Measurements from ENCODE around the gene CLEC11A. TPM values are rescaled to one million over a fixed set of nuclear protein-coding genes. Genes with fewer than 3 reads are reported as not detected.

Gene CLEC11A
- total and polyA plus RNA-seq, 9 of the 15 experiments (the other 6 are each of a cell fraction or from before 2014, with no cell fraction given): 0.39 to 43.9 (median 3.4) TPM

DNA sequence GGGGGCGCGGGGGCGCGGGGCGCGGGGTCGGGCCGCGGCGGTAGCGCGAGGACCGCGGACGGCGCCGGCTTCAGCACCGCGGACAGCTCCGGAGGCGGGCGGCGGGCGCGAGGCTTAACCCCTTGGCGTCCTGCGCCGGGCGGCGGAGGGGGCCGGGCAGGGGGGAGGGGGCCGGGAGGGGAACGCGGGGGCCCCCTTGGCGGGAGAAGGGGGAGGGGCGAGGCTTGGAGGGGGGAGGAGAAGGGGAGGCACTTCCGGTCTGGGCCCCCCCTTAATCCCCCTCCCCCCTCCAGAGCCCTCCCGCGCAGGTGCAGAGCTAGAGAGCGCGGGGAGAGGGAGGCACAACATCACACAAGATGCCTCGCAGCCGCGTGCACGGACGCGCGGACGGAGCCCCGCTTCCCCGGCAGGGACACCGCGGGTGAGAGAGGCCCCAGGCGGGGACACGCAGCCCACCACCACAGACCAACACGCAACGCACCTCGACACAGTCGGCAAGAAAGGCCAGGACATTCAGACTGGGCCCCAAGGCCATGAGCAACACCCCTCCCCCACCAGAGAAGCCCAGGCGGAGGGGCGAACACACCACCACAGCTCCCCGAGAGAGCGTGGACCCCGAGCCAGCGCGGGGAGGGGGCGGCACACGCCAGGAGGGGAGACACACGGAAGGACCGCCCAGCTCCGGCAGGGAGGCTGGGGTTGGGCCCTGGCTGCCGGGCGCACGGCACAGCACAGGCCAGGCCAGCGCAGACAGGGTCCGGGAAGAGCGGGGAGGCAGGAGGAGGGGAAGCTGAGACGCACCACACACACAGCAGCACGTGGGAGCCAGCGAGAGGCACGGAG is 27.7 kb upstream of the CLEC11A start (continued):
- peak in 1 of 2 experiments; percentile 59; a peak in 1 of 4 replicates for TF ChIP-seq SIN3A (IDR thresholded peaks at IDR 0.05; ENCODE audit: borderline replicate concordance in 2 of 2, control insufficient read depth in 1 of 2, low read depth in 2 of 2, low read length in 2 of 2)
- TF ChIP-seq, protein P1, sequence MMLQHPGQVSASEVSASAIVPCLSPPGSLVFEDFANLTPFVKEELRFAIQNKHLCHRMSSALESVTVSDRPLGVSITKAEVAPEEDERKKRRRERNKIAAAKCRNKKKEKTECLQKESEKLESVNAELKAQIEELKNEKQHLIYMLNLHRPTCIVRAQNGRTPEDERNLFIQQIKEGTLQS (IDR thresholded peaks at IDR 0.05): no peak
- TF ChIP-seq, protein P1 (CRISPR knock-in tag; conservative IDR thresholded peaks at IDR 0.05): no peak

DNA sequence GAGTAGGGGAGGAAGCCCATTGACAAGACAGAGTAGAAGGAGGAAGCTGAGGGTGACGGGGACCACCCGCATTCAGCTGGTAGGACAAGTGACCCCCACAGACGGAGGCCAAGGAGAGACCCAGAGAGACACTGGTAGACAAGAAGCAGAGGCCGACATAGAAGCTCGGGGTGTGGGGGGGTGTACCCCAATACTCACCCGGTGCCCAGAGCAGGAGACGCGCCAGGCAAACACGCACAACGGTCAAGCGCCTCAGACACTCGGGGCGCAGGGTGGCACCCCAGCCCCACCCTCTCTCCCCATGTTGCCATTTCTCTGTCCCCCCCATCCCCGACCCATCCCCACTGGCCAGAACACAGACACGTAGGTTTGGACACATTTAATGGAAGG is 27.1 kb upstream of the CLEC11A start:
- Histone ChIP-seq H3K79me2 (ENCODE audit: control insufficient read depth, insufficient read depth, low read length) (no peaks in the 10 kb centered on the region), H3K27ac (ENCODE audit: extremely low read depth, low read depth, low read length) (no peak overlapping the region)
- intact Hi-C loops (cut with micrococcal nuclease): no loop called here

More for the DNA sequence above, 27.1 kb upstream of the CLEC11A start:
- TF ChIP-seq, protein P2, sequence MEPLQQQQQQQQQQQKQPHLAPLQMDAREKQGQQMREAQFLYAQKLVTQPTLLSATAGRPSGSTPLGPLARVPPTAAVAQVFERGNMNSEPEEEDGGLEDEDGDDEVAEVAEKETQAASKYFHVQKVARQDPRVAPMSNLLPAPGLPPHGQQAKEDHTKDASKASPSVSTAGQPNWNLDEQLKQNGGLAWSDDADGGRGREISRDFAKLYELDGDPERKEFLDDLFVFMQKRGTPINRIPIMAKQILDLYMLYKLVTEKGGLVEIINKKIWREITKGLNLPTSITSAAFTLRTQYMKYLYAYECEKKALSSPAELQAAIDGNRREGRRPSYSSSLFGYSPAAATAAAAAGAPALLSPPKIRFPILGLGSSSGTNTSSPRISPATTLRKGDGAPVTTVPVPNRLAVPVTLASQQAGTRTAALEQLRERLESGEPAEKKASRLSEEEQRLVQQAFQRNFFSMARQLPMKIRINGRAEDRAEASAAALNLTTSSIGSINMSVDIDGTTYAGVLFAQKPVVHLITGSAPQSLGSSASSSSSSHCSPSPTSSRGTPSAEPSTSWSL (CRISPR knock-in tag; IDR thresholded peaks at IDR 0.05; ENCODE audit: borderline replicate concordance): no peak
- no peak for TF ChIP-seq EP400 (IDR thresholded peaks at IDR 0.05)
- TF ChIP-seq, protein P3, sequence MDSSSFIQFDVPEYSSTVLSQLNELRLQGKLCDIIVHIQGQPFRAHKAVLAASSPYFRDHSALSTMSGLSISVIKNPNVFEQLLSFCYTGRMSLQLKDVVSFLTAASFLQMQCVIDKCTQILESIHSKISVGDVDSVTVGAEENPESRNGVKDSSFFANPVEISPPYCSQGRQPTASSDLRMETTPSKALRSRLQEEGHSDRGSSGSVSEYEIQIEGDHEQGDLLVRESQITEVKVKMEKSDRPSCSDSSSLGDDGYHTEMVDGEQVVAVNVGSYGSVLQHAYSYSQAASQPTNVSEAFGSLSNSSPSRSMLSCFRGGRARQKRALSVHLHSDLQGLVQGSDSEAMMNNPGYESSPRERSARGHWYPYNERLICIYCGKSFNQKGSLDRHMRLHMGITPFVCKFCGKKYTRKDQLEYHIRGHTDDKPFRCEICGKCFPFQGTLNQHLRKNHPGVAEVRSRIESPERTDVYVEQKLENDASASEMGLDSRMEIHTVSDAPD (CRISPR knock-in tag; IDR thresholded peaks at IDR 0.05): no peak
- TF ChIP-seq, protein P4, sequence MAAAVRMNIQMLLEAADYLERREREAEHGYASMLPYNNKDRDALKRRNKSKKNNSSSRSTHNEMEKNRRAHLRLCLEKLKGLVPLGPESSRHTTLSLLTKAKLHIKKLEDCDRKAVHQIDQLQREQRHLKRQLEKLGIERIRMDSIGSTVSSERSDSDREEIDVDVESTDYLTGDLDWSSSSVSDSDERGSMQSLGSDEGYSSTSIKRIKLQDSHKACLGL (CRISPR knock-in tag; IDR thresholded peaks at IDR 0.05; ENCODE audit: borderline replicate concordance, poor library complexity, severe bottlenecking): no peak
- Histone ChIP-seq H2AFZ (ENCODE audit: low read depth, low read length) (no peak overlapping the region), H3K4me3 (no peak overlapping the region), H3K27me3 (ENCODE audit: control insufficient read depth in 2 of 2, insufficient read depth in 2 of 2, low read length in 2 of 2) (peaks cover 15 to 58% of the 10 kb centered on the region in 2 experiments; a peak in 4 of 5 replicates), H3K9ac (ENCODE audit: insufficient read depth in 1 of 2, low read depth in 2 of 2, low read length in 2 of 2) (no peak overlapping the region), H3K9me3 (replicated peaks; ENCODE audit: control insufficient read depth, insufficient read depth, low read depth, low read length) (no peaks in the 10 kb centered on the region), H3K4me2 (ENCODE audit: insufficient read depth, low read length) (no peak overlapping the region), H3K36me3 (ENCODE audit: control insufficient read depth, insufficient read depth, low read length) (no peaks in the 10 kb centered on the region), H3K9me1 (ENCODE audit: control insufficient read depth, insufficient read depth, low read length) (no peaks in the 10 kb centered on the region), H3K4me1 (replicated peaks in 1 of 2; ENCODE audit: control insufficient read depth in 2 of 2, insufficient read depth in 2 of 2, low read length in 2 of 2) (peaks cover 0 to 24% of the 10 kb centered on the region in 2 experiments; a peak in 2 of 5 replicates), H4K20me1 (replicated peaks; ENCODE audit: control insufficient read depth, insufficient read depth, low read length) (peaks cover 14% of the 10 kb centered on the region)
- no peak for DNase-seq (ENCODE audit: extremely low read depth in 1 of 4, low spot score in 3 of 4)
- ChIA-PET CTCF (ENCODE audit: low intra/inter-chr PET ratio) (no interaction called here), POLR2A (no interaction called here)
- no TSS peak for BruUV-seq (replicated peaks)
- 2% methylated on average over 7 of the region's 15 CpGs for WGBS (ENCODE audit: insufficient coverage, low coverage, missing lambda C conversion rate)
- in situ Hi-C loops (cut with MboI): no loop called here
- no peak for FAIRE-seq
- ATAC-seq: no peak
